ENCODE measurements around the gene BPIFB6.

The BPIFB6 gene

DNA sequence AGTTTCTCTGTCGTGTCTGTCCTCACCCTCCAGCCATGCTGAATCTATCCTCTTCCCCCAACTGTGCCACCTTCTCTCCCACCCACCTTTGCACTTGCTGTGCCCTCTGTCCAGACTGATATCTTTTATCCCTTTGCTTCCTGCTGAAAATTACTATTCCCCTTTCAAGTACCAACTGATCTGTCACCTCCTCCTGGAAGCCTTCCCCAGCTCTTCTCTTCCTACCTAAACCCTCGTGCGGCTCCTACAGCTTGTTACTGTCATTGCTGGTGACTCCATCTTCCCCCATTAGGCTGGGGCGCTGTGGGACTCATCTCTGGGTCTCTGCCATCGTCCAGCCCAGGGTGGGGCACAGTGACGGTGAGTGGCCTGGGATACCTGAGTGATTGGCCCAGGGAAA lies 1.1 kb downstream of the BPIFB6 start:
- Histone ChIP-seq H3K4me3 (ENCODE audit: low read length, poor library complexity, severe bottlenecking) (no peak overlapping the region), H3K9ac (ENCODE audit: low read depth, low read length, poor library complexity, severe bottlenecking) (no peak overlapping the region), H3K9me3 (ENCODE audit: insufficient read depth, low read depth, low read length) (no peaks in the 10 kb centered on the region), H3K79me2 (ENCODE audit: insufficient read depth, low read length) (no peaks in the 10 kb centered on the region), H2AFZ (ENCODE audit: low read length) (no peak overlapping the region), H3F3A (ENCODE audit: low read depth) (no peaks in the 10 kb centered on the region), H3K9me2 (replicated peaks; ENCODE audit: low read depth, low read length) (no peaks in the 10 kb centered on the region), H3K4me1 (ENCODE audit: insufficient read depth, low read length, poor library complexity, severe bottlenecking) (no peaks in the 10 kb centered on the region), H3K36me3 (ENCODE audit: insufficient read depth, low read length) (no peaks in the 10 kb centered on the region), H3K4me2 (ENCODE audit: low read depth, low read length, poor library complexity, severe bottlenecking) (no peak overlapping the region), H3K27me3 (ENCODE audit: insufficient read depth, low read length, poor library complexity, severe bottlenecking) (no peaks in the 10 kb centered on the region), H4K20me1 (ENCODE audit: insufficient read depth, low read length, poor library complexity, severe bottlenecking) (no peaks in the 10 kb centered on the region)
- no peak for TF ChIP-seq EZH2phosphoT487 (IDR thresholded peaks at IDR 0.05; ENCODE audit: borderline replicate concordance)
- no peak for TF ChIP-seq CTCF (conservative IDR thresholded peaks at IDR 0.05; ENCODE audit: low read length)

- no peaks in the 10 kb centered on the region for H3K27me3 ChIP-seq (ENCODE audit: insufficient read depth, low read length, poor library complexity, severe bottlenecking)
- no peaks in the 10 kb centered on the region for H3K9me3 ChIP-seq (ENCODE audit: insufficient read depth, low read depth, low read length)
- no peak overlapping the region for H3K4me3 ChIP-seq (ENCODE audit: low read length, poor library complexity, severe bottlenecking)
- H4K20me1 ChIP-seq (ENCODE audit: insufficient read depth, low read length, poor library complexity, severe bottlenecking): no peaks in the 10 kb centered on the region
- H3K9ac ChIP-seq (ENCODE audit: low read depth, low read length, poor library complexity, severe bottlenecking): no peak overlapping the region
- no peak overlapping the region for H3K4me2 ChIP-seq (ENCODE audit: low read depth, low read length, poor library complexity, severe bottlenecking)
- H2AFZ ChIP-seq (ENCODE audit: low read length): no peak overlapping the region
- no peaks in the 10 kb centered on the region for H3K79me2 ChIP-seq (ENCODE audit: insufficient read depth, low read length)
- H3F3A ChIP-seq (ENCODE audit: low read depth): no peaks in the 10 kb centered on the region
- no peaks in the 10 kb centered on the region for H3K36me3 ChIP-seq (ENCODE audit: insufficient read depth, low read length)
- TF ChIP-seq EZH2phosphoT487 (IDR thresholded peaks at IDR 0.05; ENCODE audit: borderline replicate concordance): no peak
- TF ChIP-seq CTCF (conservative IDR thresholded peaks at IDR 0.05; ENCODE audit: low read length): no peak
- H3K4me1 ChIP-seq (ENCODE audit: insufficient read depth, low read length, poor library complexity, severe bottlenecking): no peaks in the 10 kb centered on the region
- no peaks in the 10 kb centered on the region for H3K9me2 ChIP-seq (replicated peaks; ENCODE audit: low read depth, low read length)
Measured at GRCh38 chr20:33033381-33033780, 1.9 kb downstream of the BPIFB6 start.

DNA sequence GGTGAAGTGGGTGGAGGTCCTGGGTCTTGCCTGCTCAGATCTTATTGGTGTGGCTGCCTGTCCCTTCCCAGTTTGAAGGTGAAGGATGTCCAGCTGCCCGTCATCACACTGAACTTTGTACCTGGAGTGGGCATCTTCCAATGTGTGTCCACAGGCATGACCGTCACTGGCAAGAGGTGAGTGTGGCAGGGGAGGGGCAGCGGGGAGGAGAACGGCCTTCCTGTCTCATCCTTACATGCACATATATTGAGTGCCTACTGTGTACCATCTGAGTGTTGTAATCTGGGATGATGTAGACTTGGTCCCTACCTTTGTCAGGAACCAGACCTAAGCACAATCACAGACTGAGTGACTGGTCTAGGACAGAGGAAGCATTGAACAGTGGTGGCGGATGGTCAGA lies 2.7 kb downstream of the BPIFB6 start:
- Histone ChIP-seq H3K4me1 (ENCODE audit: insufficient read depth, low read length, poor library complexity, severe bottlenecking) (no peaks in the 10 kb centered on the region), H3K79me2 (ENCODE audit: insufficient read depth, low read length) (no peaks in the 10 kb centered on the region), H3F3A (ENCODE audit: low read depth) (no peaks in the 10 kb centered on the region), H3K27me3 (ENCODE audit: insufficient read depth, low read length, poor library complexity, severe bottlenecking) (no peaks in the 10 kb centered on the region), H2AFZ (ENCODE audit: low read length) (no peak overlapping the region), H3K36me3 (ENCODE audit: insufficient read depth, low read length) (no peaks in the 10 kb centered on the region), H3K9me3 (ENCODE audit: insufficient read depth, low read depth, low read length) (no peaks in the 10 kb centered on the region), H3K9me2 (replicated peaks; ENCODE audit: low read depth, low read length) (no peaks in the 10 kb centered on the region), H3K4me3 (ENCODE audit: low read length, poor library complexity, severe bottlenecking) (no peak overlapping the region), H4K20me1 (ENCODE audit: insufficient read depth, low read length, poor library complexity, severe bottlenecking) (no peaks in the 10 kb centered on the region), H3K4me2 (ENCODE audit: low read depth, low read length, poor library complexity, severe bottlenecking) (no peak overlapping the region), H3K9ac (ENCODE audit: low read depth, low read length, poor library complexity, severe bottlenecking) (no peak overlapping the region)
- no peak for TF ChIP-seq CTCF (conservative IDR thresholded peaks at IDR 0.05; ENCODE audit: low read length)
- TF ChIP-seq EZH2phosphoT487 (IDR thresholded peaks at IDR 0.05; ENCODE audit: borderline replicate concordance): no peak

Measured in Loucy (cell line).